ENCODE measurements around the gene SCIMP.

DNA sequence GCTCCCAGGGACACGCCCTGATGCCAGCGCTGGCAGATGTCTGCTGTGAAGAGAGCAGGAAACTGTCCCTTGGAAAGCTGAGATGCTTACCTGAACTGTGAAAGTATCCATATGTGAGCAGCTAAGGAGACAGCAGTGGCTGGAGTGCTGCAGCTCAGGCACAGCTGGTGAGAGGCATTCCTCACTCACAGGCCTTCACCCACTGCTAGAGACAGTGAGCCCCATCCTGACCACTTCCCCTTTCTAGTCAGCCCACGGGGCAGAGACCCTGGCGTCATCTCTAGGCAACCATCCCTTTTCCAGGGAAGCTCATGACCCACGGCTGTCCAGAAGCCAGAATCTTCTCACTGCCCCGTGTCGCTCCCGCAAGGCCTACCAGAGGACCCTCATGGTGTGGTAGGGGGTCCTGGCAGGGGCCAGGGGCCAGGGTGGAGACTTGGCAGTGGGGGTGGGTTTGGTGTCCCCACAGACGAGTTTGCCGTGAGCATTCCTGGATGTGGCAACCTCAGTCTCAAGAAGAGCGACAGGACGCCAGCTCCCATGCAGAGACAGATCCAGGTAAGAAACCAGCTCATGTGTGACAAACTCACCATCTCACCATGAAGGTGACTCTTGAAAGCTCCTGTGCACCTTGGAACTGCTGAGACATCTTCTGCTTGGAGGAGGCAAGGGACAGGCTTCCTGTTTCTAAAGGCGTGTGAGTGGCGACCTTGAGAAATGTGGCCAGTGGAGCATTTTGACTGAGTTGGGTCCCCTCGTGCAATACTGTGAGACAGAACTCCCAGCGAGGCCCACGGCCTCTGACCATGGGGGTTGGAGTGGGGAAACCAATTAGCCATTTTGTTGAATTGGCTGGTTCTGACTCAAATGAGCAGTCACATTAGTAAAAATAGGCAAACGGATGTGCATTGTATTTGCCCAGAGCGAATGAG is at the start of gene SCIMP:
- TF ChIP-seq, protein P1, sequence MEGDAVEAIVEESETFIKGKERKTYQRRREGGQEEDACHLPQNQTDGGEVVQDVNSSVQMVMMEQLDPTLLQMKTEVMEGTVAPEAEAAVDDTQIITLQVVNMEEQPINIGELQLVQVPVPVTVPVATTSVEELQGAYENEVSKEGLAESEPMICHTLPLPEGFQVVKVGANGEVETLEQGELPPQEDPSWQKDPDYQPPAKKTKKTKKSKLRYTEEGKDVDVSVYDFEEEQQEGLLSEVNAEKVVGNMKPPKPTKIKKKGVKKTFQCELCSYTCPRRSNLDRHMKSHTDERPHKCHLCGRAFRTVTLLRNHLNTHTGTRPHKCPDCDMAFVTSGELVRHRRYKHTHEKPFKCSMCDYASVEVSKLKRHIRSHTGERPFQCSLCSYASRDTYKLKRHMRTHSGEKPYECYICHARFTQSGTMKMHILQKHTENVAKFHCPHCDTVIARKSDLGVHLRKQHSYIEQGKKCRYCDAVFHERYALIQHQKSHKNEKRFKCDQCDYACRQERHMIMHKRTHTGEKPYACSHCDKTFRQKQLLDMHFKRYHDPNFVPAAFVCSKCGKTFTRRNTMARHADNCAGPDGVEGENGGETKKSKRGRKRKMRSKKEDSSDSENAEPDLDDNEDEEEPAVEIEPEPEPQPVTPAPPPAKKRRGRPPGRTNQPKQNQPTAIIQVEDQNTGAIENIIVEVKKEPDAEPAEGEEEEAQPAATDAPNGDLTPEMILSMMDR (IDR thresholded peaks at IDR 0.05): no peak
- no peak for TF ChIP-seq POLR2A (IDR thresholded peaks at IDR 0.05)

All from thyroid gland (tissue), 4 donors.